Thyroid gland (tissue), 4 donors: ENCODE data around the gene TMEM256. TPM values are rescaled to one million over a fixed set of nuclear protein-coding genes. Genes with fewer than 3 reads are reported as not detected.

Experiments
- DNase-seq, 2 donors: peaks; one replicate each; pipeline ENCODE4 v3.0.0-alpha.2; 2019
- H3K27ac ChIP-seq, 3 donors: fragments of 200-600 bp; sonication (generic); 1 replicate in 2 of 3; 2 replicates in 1 of 3; pipeline ENCODE4 v1.5.1; 2016 to 2019; ENCODE audit warnings: mild to moderate bottlenecking in 1 of 3, moderate library complexity in 1 of 3
- H3K27me3 ChIP-seq: fragments of 200-600 bp; sonication (generic); one replicate; pipeline ENCODE4 v1.5.1; 2019
- H3K36me3 ChIP-seq, 2 donors: fragments of 200-600 bp; sonication (generic); one replicate each; pipeline ENCODE4 v1.5.1; 2016 to 2019
- H3K4me1 ChIP-seq, 2 donors: fragments of 200-600 bp; sonication (generic); one replicate each; pipeline ENCODE4 v1.5.1; 2017 to 2019
- H3K4me3 ChIP-seq, 3 donors: fragments of 200-600 bp; sonication (generic); replicated peaks in 1 of 3; 1 replicate in 2 of 3; 2 replicates in 1 of 3; pipeline ENCODE4 v1.5.1; 2016; ENCODE audit warnings: mild to moderate bottlenecking in 1 of 3
- H3K9me3 ChIP-seq: fragments of 200-600 bp; sonication (generic); one replicate; pipeline ENCODE4 v1.5.1; 2017
- POLR2A ChIP-seq, 2 donors: fragments of 450-650 bp; IDR thresholded peaks; one replicate each; pipeline ENCODE4 v1.6.1; 2017; ENCODE audit warnings: antibody characterized with exemption in 2 of 2, mild to moderate bottlenecking in 2 of 2, moderate library complexity in 1 of 2
- WGBS, 2 donors: methylation state at CpG; one replicate each; pipeline ENCODE4 v1.1.5; 2017; 5-methylcytosine and 5-hydroxymethylcytosine counted together
- intact Hi-C: fragments of 100-400 bp; cut with DNase I; formaldehyde crosslinking; loops from one replicate; pipeline ENCODE4 v1.15.1; 2023
- total RNA-seq, 4 donors: library from RNA; depleted of rRNA; stranded (reverse); fragments of >200 nt; gene quantifications; one replicate each; pipeline ENCODE4 v1.2.3, GENCODE V29; 2016
- TF ChIP-seq, protein P1 (sequence below), 6 experiments: fragments of 200-600 bp in 3 of 6; fragments of 450-650 bp in 3 of 6; sonication (generic) in 3 of 6; IDR thresholded peaks; one replicate each; pipeline ENCODE4 v1.5.1; 2016 to 2019; ENCODE audit warnings: antibody characterized with exemption in 6 of 6, mild to moderate bottlenecking in 2 of 6, inconsistent platforms in 1 of 6, moderate library complexity in 1 of 6

Gene TMEM256
- total RNA-seq, 4 donors from 2014 or later, result 27.8 to 133 (median 35.2) TPM

DNA sequence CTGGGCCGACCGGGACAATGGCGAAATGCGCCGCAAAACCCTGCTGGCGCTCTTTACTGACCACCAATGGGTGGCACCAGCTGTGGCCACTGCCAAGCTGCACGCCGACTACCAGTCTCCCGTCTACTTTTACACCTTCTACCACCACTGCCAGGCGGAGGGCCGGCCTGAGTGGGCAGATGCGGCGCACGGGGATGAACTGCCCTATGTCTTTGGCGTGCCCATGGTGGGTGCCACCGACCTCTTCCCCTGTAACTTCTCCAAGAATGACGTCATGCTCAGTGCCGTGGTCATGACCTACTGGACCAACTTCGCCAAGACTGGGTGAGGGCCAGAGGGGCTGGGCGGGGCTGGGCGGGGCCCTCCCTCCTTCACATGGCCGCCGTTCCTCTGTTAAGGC, 11.9 kb upstream of the TMEM256 start:
- TF ChIP-seq, protein P1, sequence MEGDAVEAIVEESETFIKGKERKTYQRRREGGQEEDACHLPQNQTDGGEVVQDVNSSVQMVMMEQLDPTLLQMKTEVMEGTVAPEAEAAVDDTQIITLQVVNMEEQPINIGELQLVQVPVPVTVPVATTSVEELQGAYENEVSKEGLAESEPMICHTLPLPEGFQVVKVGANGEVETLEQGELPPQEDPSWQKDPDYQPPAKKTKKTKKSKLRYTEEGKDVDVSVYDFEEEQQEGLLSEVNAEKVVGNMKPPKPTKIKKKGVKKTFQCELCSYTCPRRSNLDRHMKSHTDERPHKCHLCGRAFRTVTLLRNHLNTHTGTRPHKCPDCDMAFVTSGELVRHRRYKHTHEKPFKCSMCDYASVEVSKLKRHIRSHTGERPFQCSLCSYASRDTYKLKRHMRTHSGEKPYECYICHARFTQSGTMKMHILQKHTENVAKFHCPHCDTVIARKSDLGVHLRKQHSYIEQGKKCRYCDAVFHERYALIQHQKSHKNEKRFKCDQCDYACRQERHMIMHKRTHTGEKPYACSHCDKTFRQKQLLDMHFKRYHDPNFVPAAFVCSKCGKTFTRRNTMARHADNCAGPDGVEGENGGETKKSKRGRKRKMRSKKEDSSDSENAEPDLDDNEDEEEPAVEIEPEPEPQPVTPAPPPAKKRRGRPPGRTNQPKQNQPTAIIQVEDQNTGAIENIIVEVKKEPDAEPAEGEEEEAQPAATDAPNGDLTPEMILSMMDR (IDR thresholded peaks at IDR 0.05), result no peak
- H3K4me1 ChIP-seq, result no peaks in the 10 kb centered on the region
- no peak overlapping the region for H3K4me3 ChIP-seq
- H3K27ac ChIP-seq, result no peak overlapping the region
- no peaks in the 10 kb centered on the region for H3K9me3 ChIP-seq
- DNase-seq, result no peak
- intact Hi-C loops, result no loop called here
- 89 to 93% methylated on average over 21 to 23 of the region's 23 CpGs for WGBS, 2 donors
- H3K27me3 ChIP-seq, result no peaks in the 10 kb centered on the region
- no peaks in the 10 kb centered on the region for H3K36me3 ChIP-seq

DNA sequence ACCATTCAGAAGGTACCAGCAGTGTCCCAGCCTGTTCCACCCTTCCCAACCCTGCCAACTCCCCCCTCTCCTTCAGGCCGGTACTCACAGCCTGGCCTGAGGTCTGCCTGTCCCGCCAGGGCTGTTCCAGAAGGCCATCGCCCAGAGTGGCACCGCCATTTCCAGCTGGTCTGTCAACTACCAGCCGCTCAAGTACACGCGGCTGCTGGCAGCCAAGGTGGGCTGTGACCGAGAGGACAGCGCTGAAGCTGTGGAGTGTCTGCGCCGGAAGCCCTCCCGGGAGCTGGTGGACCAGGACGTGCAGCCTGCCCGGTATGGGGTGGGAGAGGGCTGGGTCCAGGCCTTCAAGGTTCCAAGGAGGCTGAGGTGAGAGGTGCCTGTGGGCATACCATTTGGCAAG, 10.9 kb upstream of the TMEM256 start:
- Histone ChIP-seq H3K27me3 (no peaks in the 10 kb centered on the region), H3K4me3 (no peak overlapping the region), H3K4me1 (no peaks in the 10 kb centered on the region), H3K9me3 (no peaks in the 10 kb centered on the region), H3K36me3 (no peaks in the 10 kb centered on the region), H3K27ac (no peak overlapping the region)
- TF ChIP-seq POLR2A (IDR thresholded peaks at IDR 0.05), result no peak
- TF ChIP-seq, protein P1 (IDR thresholded peaks at IDR 0.05), result no peak
- DNase-seq, result no peak
- intact Hi-C loops, result no loop called here
- 82 to 84% methylated on average over 7 to 13 of the region's 14 CpGs for WGBS, 2 donors

DNA sequence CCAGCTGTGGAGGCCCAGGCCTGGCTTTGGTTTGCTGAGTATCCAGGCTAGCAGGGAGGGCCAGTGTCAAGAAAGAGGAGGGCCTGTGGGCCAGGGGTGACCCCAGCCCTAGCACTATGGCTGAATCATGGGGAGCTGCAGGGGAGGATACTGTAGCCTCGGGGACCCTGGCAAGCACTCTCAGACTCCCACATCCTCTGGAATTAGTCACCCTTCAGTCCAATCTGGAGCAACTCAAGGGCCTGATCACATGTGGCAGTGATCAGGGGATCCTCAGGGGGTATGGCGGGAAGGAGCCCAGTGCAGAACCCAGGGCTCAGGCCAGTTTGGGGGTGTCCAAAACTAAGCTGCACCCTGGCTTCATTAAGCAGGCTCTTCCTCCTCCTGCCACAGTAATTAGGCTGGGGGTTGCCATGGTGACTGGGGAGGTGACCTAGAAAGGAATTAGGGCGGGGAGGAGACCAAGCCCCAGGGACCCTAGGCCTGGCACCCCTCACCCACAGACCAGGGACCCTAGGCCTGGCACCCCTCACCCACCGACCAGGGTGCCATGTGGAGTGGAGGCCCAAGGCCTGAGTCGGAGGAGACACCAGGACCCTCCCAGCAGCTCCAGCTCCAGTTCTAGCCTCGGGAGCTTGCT, 9.6 kb upstream of the TMEM256 start:
- intact Hi-C loops, result no loop called here
- DNase-seq, result no peak
- no peak overlapping the region for H3K4me3 ChIP-seq
- TF ChIP-seq, protein P1 (IDR thresholded peaks at IDR 0.05), result no peak
- no peak for TF ChIP-seq POLR2A (IDR thresholded peaks at IDR 0.05)
- 77 to 79% methylated on average over 5 to 6 of the region's 6 CpGs for WGBS, 2 donors
- H3K27me3 ChIP-seq, result no peaks in the 10 kb centered on the region
- no peaks in the 10 kb centered on the region for H3K9me3 ChIP-seq
- H3K27ac ChIP-seq, result no peak overlapping the region
- H3K36me3 ChIP-seq, result no peaks in the 10 kb centered on the region
- no peaks in the 10 kb centered on the region for H3K4me1 ChIP-seq

DNA sequence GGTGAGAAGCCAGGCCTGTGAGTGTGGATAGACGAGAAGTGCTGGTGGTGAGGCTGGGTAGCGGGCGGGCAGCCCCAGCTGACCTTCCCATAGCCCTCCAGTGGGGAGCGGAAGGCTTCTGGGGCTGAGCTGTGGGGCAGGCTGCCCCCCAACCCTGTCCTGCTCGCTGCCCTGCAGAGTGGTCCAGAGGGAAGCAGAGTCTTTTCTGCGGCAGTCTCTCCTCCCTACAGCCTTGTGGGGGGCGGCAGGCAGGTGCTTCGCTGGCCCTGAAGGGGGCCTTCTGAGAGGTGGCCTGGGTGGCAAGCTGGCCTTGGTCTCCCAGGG, 7.5 kb upstream of the TMEM256 start:
- no peaks in the 10 kb centered on the region for H3K9me3 ChIP-seq
- DNase-seq, result no peak
- H3K27me3 ChIP-seq, result no peaks in the 10 kb centered on the region
- no peaks in the 10 kb centered on the region for H3K36me3 ChIP-seq
- intact Hi-C loops, result no loop called here
- no peak overlapping the region for H3K4me3 ChIP-seq
- H3K4me1 ChIP-seq, result no peaks in the 10 kb centered on the region
- no peak overlapping the region for H3K27ac ChIP-seq
- 87 to 95% methylated on average over 6 to 8 of the region's 8 CpGs for WGBS, 2 donors
- TF ChIP-seq POLR2A (IDR thresholded peaks at IDR 0.05), result no peak
- TF ChIP-seq, protein P1 (IDR thresholded peaks at IDR 0.05), result no peak

DNA sequence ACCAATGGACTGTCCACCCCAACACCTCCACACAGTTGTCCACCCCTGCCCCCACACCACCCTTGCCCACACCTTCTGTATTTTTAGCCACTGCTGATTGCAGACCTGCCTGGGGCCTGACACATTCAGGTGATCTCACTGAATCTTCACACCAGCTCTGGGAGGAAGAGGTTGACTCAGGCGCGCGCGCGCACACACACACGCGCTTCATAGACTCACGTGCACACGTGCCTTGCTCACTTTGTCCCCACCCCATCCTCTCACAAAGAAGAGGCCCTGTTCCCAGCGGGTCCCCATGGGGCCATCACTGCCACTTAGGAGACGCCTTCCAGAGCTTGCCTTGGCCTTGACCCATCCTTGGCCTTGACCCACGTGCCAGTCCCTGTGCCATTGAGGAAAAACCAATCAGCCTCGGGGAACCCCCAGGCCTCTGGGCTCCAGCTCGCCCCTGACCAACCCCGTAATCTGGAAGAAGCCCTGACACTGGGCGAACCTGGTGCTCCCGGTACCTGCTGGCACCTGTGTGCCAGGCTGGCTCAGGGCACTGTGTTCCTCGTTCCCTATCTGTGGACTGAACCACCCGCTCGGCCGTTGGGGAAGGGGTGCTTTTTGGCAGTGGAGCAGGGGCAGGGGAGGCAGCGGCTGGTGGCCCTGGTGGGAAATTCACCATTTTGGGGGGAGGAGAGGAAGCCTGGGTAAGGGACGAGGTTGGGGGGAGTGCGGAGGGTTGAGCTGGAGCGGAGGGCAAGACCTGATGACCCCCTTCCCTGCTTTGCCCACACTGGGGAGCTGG, 6.9 kb upstream of the TMEM256 start:
- WGBS, 2 donors, result 85 to 91% methylated on average over 24 to 25 of the region's 25 CpGs
- Histone ChIP-seq H3K36me3 (no peaks in the 10 kb centered on the region), H3K9me3 (no peaks in the 10 kb centered on the region), H3K27ac (no peak overlapping the region), H3K27me3 (no peaks in the 10 kb centered on the region), H3K4me1 (no peaks in the 10 kb centered on the region), H3K4me3 (no peak overlapping the region)
- intact Hi-C loops, result no loop called here
- DNase-seq, result no peak
- TF ChIP-seq, protein P1 (IDR thresholded peaks at IDR 0.05), result no peak
- TF ChIP-seq POLR2A (IDR thresholded peaks at IDR 0.05), result no peak
